ENCODE measurements around the gene KLRC4. TPM values are rescaled to one million over a fixed set of nuclear protein-coding genes. Genes with fewer than 3 reads are reported as not detected.

Gene KLRC4
- total RNA-seq, 1 experiment from 2014 or later, result 2.1 TPM

DNA sequence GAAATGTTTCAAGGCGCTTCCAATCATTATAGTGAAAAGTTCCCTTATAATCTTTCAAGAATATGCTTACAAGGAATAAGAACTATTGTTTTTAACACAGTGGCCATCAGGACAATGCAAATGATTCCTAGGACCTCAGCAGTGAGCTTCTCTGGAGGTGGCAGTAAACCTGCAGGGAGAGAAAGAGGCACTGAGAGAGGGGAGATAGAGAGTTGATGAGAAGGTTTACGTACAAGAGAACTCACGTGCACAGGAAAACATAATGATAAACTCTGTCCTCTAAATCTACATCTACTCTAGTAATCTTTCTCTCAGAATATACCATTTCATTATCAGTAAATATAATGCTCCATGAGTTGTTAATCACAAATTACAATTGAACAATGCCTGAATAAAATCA lies 715 bp downstream of the KLRC4 start (continued):
- no peak for TF ChIP-seq ZNF274 (IDR thresholded peaks at IDR 0.05; ENCODE audit: low read depth, low read length)
- no peak for TF ChIP-seq CEBPB (IDR thresholded peaks at IDR 0.05; ENCODE audit: low read depth)
- TF ChIP-seq SRF (IDR thresholded peaks at IDR 0.05; ENCODE audit: low read depth), result no peak
- TF ChIP-seq RAD21 (IDR thresholded peaks at IDR 0.05; ENCODE audit: low read depth), result no peak
- no peak for TF ChIP-seq TCF7L2 (IDR thresholded peaks at IDR 0.05; ENCODE audit: borderline replicate concordance, extremely low read depth, insufficient read depth, insufficient read length)

DNA sequence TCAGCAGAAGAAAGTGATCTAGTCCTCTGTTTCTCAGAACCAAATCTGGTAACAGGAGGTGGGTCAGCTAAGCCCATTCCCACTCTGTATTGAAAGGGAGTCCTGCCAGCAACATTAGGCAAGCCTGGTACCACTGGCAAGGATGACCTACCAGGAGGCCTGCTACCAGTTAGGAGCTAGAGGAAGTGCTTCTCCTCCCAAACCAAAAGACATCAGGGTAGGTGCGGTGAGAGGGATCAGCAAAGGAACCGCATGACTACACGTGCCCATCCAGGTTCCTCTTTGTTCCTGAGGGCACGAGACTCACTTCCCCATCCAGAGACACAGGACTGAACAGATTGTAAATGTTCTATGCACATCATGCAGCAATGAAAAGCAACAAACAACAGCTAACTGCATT lies 2.8 kb downstream of the KLRC4 start:
- Histone ChIP-seq H3K4me2 (ENCODE audit: low read length) (no peak overlapping the region), H3K79me2 (ENCODE audit: insufficient read depth, low read length) (no peaks in the 10 kb centered on the region), H3K9me3 (ENCODE audit: control insufficient read depth in 1 of 2, insufficient read depth in 1 of 2, low read depth in 1 of 2, low read length in 2 of 2) (no peaks in the 10 kb centered on the region), H3K9ac (ENCODE audit: low read length) (no peak overlapping the region), H4K20me1 (ENCODE audit: insufficient read depth) (no peaks in the 10 kb centered on the region), H3K27ac (ENCODE audit: low read depth, low read length) (no peak overlapping the region), H3K36me3 (ENCODE audit: control insufficient read depth in 1 of 2, insufficient read depth in 2 of 2, low read length in 2 of 2) (no peaks in the 10 kb centered on the region), H3K4me3 (replicated peaks in 1 of 2; ENCODE audit: low read depth in 1 of 2, low read length in 2 of 2) (no peak overlapping the region), H2AFZ (ENCODE audit: low read depth, low read length, poor library complexity, severe bottlenecking) (no peak overlapping the region), H3K27me3 (ENCODE audit: insufficient read depth, low read length) (no peaks in the 10 kb centered on the region), H3K4me1 (ENCODE audit: control insufficient read depth in 1 of 2, insufficient read depth in 2 of 2, low read length in 2 of 2) (peaks cover 14% of the 10 kb centered on the region in 2 experiments), H3K9me2 (ENCODE audit: insufficient read depth) (no peaks in the 10 kb centered on the region)
- DNase-seq (ENCODE audit: low read depth, low spot score), result no peak
- RAD21 ChIA-PET (ENCODE audit: low non-redundant PET in 1 of 2, low total read pairs in 2 of 2, uncharacterized antibody in 2 of 2, unreplicated experiment in 2 of 2), result no interaction called here
- BruUV-seq (replicated peaks), result no TSS peak
- ATAC-seq, result no peak
- POLR2A ChIA-PET, result no interaction called here
- CTCF ChIA-PET, result no interaction called here
- no peak for TF ChIP-seq EZH2 (IDR thresholded peaks at IDR 0.05)
- no peak for TF ChIP-seq ZFX (IDR thresholded peaks at IDR 0.05)
- TF ChIP-seq, protein P1, sequence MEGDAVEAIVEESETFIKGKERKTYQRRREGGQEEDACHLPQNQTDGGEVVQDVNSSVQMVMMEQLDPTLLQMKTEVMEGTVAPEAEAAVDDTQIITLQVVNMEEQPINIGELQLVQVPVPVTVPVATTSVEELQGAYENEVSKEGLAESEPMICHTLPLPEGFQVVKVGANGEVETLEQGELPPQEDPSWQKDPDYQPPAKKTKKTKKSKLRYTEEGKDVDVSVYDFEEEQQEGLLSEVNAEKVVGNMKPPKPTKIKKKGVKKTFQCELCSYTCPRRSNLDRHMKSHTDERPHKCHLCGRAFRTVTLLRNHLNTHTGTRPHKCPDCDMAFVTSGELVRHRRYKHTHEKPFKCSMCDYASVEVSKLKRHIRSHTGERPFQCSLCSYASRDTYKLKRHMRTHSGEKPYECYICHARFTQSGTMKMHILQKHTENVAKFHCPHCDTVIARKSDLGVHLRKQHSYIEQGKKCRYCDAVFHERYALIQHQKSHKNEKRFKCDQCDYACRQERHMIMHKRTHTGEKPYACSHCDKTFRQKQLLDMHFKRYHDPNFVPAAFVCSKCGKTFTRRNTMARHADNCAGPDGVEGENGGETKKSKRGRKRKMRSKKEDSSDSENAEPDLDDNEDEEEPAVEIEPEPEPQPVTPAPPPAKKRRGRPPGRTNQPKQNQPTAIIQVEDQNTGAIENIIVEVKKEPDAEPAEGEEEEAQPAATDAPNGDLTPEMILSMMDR (IDR thresholded peaks at IDR 0.05 in 2 of 3, conservative IDR thresholded peaks at IDR 0.05 in 1 of 3; ENCODE audit: borderline replicate concordance in 1 of 3, insufficient read depth in 1 of 3, low read depth in 2 of 3, low read length in 2 of 3), result no peak
- TF ChIP-seq TCF7L2 (IDR thresholded peaks at IDR 0.05; ENCODE audit: borderline replicate concordance, extremely low read depth, insufficient read depth, insufficient read length), result no peak
- no peak for TF ChIP-seq POLR2AphosphoS5 (IDR thresholded peaks at IDR 0.05; ENCODE audit: low read depth, low read length)
- TF ChIP-seq, protein P2, sequence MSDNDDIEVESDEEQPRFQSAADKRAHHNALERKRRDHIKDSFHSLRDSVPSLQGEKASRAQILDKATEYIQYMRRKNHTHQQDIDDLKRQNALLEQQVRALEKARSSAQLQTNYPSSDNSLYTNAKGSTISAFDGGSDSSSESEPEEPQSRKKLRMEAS (IDR thresholded peaks at IDR 0.05), result no peak
- TF ChIP-seq POLR2A (IDR thresholded peaks at IDR 0.05; ENCODE audit: borderline replicate concordance, extremely low read depth, insufficient read depth, insufficient read length), result no peak
- no peak for TF ChIP-seq CBX3 (IDR thresholded peaks at IDR 0.05; ENCODE audit: low read depth)
- TF ChIP-seq FOSL1 (IDR thresholded peaks at IDR 0.05; ENCODE audit: low read depth), result no peak
- TF ChIP-seq JUND (IDR thresholded peaks at IDR 0.05), result no peak
- TF ChIP-seq, protein P3, sequence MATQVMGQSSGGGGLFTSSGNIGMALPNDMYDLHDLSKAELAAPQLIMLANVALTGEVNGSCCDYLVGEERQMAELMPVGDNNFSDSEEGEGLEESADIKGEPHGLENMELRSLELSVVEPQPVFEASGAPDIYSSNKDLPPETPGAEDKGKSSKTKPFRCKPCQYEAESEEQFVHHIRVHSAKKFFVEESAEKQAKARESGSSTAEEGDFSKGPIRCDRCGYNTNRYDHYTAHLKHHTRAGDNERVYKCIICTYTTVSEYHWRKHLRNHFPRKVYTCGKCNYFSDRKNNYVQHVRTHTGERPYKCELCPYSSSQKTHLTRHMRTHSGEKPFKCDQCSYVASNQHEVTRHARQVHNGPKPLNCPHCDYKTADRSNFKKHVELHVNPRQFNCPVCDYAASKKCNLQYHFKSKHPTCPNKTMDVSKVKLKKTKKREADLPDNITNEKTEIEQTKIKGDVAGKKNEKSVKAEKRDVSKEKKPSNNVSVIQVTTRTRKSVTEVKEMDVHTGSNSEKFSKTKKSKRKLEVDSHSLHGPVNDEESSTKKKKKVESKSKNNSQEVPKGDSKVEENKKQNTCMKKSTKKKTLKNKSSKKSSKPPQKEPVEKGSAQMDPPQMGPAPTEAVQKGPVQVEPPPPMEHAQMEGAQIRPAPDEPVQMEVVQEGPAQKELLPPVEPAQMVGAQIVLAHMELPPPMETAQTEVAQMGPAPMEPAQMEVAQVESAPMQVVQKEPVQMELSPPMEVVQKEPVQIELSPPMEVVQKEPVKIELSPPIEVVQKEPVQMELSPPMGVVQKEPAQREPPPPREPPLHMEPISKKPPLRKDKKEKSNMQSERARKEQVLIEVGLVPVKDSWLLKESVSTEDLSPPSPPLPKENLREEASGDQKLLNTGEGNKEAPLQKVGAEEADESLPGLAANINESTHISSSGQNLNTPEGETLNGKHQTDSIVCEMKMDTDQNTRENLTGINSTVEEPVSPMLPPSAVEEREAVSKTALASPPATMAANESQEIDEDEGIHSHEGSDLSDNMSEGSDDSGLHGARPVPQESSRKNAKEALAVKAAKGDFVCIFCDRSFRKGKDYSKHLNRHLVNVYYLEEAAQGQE (IDR thresholded peaks at IDR 0.05; ENCODE audit: low read depth), result no peak
- no peak for TF ChIP-seq SP1 (IDR thresholded peaks at IDR 0.05; ENCODE audit: low read depth)
- TF ChIP-seq SIN3A (IDR thresholded peaks at IDR 0.05; ENCODE audit: low read depth), result no peak
- TF ChIP-seq, protein P4, sequence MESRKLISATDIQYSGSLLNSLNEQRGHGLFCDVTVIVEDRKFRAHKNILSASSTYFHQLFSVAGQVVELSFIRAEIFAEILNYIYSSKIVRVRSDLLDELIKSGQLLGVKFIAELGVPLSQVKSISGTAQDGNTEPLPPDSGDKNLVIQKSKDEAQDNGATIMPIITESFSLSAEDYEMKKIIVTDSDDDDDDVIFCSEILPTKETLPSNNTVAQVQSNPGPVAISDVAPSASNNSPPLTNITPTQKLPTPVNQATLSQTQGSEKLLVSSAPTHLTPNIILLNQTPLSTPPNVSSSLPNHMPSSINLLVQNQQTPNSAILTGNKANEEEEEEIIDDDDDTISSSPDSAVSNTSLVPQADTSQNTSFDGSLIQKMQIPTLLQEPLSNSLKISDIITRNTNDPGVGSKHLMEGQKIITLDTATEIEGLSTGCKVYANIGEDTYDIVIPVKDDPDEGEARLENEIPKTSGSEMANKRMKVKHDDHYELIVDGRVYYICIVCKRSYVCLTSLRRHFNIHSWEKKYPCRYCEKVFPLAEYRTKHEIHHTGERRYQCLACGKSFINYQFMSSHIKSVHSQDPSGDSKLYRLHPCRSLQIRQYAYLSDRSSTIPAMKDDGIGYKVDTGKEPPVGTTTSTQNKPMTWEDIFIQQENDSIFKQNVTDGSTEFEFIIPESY (IDR thresholded peaks at IDR 0.05; ENCODE audit: extremely low read depth, insufficient replicate concordance, low read length), result no peak
- TF ChIP-seq ZNF274 (IDR thresholded peaks at IDR 0.05; ENCODE audit: low read depth, low read length), result no peak
- intact Hi-C loops (cut with micrococcal nuclease), result loop anchor here (10.0 kb wide), 1 partner anchor 48 kb away; the partner anchor contains the start of gene KLRC1

Data from HCT116 (cell line).